Myocyte (in vitro differentiated cells): ENCODE data around the gene CNIH4. TPM values are rescaled to one million over a fixed set of nuclear protein-coding genes. Genes with fewer than 3 reads are reported as not detected.
"Not testable (repeated sequence)": the region's sequence is repeated elsewhere in the genome, so short reads cannot be mapped to it uniquely, and the experiment has no call there.

Experiments
- DNase-seq: peaks from one replicate; pipeline ENCODE4 v3.0.0-alpha.2; 2012; ENCODE audit warnings: low read depth
- microRNA-seq: library from miRNA; unstranded; fragments of <30 nt; microRNA quantifications from one replicate; pipeline ENCODE4, GENCODE V29; 2016
- total RNA-seq: library from RNA; depleted of rRNA; stranded (reverse); fragments of >200 nt; gene quantifications from 2 replicates; pipeline ENCODE4 v1.2.3, GENCODE V29; 2014

Gene CNIH4
- total RNA-seq, 1 donor from 2014 or later, result 45.6 TPM

DNA sequence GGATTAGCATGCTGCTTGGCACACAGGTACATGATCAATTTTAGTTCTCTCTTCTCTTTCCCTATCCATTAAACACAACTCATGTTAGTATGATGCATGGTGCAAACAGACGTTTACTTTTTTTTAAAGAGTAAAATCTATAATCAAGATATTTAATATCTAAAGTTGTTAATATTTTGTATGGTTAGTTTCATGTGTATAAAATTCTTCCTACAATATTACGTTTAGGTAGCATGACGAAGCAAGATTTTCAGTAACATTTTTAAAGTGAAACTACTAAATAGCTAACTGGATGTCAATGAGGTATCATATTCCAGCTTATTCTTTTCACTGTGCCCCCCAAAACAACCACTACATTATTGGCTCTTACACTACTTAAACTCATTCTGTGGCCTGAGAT lies 36.6 kb downstream of the CNIH4 start:
- no peak for DNase-seq

- no peak for DNase-seq
These were observed 43.2 kb downstream of the CNIH4 start for GRCh38 chr1:224399887-224400286.

DNA sequence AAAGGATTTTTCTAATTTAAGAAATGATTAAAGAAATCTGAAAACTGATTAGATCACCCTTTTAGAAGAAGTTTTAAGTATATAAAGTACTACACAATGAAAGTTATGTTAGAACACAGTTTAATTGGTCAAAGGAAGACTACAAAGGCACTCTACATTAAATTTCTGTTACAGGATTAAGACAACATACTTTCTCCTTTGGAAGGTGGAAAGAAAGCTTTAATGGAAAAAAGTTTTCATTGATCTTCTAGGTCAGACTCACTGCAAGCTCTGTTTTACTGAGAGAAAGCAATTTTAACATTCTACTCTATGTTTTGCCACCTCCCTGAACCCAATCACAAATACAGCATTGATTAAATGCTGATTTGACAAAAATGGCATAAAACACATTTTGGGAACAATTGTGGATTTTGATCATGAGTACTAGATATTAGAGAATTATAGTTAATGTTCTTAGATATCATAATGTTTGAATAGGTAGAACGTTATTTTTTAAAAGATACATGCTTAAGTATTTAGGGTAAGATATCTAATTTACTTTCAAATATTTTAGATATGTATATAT lies 45.9 kb downstream of the CNIH4 start:
- DNase-seq, result no peak

DNA sequence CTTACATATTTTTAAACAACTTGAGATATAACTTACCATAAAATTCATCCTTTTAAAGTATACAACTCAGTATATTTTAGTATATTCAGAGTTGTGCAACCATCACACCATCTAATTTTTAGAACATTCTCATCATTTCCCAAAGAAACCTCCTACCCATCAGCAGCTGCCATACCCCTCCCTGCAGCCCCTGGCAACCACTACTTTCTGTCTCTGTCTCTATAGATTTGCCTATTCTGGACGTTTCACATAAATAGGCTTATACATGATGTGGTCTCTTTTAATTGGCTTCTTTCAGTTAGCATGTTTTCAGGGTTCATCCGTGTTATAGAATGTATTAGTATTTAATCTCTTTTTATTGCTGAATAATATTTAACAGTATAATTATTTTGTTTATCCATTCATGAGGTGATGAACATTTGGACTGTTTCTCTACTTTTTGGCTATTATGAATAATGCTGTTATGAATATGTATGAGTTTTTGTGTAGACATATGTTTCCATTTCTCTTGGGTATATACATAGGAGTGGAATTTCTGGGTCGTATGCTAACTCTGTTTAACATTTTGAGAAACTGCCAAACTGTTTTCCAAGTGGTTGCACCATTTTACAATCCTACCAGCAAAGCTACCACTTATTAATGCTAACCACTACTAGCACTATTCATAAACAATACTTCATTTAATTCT lies 48.4 kb downstream of the CNIH4 start:
- DNase-seq, result no peak

GRCh38 chr1:224405604-224405970 lies 48.9 kb downstream of the CNIH4 start:
- no peak for DNase-seq

GRCh38 chr1:224406216-224406615 lies 49.5 kb downstream of the CNIH4 start:
- DNase-seq, result no peak

- no peak for DNase-seq
These were observed 51.1 kb downstream of the CNIH4 start for GRCh38 chr1:224407571-224408293.

DNA sequence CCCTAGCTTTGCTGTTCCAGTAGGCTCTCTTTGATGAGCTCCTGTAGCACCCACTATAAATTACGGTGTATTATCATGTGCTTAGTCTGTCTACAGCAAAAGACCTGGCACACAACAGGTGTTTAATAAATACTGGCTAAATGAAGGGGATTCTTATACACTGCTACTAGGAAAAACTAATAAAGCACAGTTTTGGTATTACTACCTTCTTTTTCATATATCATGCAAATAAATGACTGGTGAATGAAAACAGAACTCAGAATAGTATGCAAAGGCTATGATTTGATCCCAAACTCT lies 51.6 kb downstream of the CNIH4 start:
- DNase-seq, result no peak

- DNase-seq, result no peak
These were observed 55.1 kb downstream of the CNIH4 start for GRCh38 chr1:224411766-224412165.

GRCh38 chr1:224420106-224420505 lies 63.4 kb downstream of the CNIH4 start:
- no peak for DNase-seq

- DNase-seq, result no peak
These were observed 68.7 kb downstream of the CNIH4 start for GRCh38 chr1:224425279-224425884.

- not testable (repeated sequence) for DNase-seq
These were observed 70.2 kb downstream of the CNIH4 start for GRCh38 chr1:224426869-224427268.

DNA sequence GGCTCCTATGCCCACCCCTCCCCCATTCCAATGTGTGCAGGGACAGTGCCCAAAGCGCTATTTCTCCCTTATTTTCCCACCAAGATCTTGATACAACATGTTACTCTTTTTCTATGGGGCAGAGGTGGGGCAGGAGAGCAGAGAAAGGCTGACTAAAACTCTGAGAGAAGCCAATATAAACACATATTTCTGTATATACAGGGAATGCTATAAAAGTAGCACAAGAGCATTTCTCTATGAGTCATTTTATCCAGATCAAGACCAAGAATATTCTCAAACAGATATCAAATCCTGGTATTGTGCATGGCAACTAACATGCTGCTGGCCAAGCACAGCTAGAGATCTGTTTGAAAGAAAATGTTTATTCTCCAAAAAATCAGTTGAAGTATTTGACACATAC lies 70.7 kb downstream of the CNIH4 start:
- DNase-seq, result no peak

DNA sequence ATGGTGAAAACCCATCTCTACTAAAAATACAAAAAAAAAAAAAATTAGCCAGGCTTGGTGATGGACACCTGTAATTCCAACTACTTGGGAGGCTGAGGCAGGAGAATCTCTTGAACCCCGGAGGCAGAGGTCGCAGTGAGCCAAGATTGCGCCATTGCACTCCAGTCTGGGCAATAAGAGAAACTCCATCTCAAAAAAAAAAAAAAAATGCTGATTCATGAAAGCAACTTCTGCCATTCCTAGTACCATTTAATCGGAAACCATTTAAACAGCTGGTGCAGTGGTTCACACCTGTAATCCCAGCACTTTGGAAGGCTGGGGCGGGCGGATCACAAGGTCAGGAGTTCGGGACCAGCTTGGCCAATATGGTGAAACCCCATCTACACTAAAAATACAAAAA lies 72.0 kb downstream of the CNIH4 start:
- not testable (repeated sequence) for DNase-seq

Small RNAs within 50 kb of the gene (microRNA-seq; reads per million reads assigned to microRNA genes)
- gene MIR4742, result not detected

Other genes with a start within 250 kb of the CNIH4 start
- gene FBXO28, start 242.8 kb upstream of the CNIH4 start, total RNA-seq, result 27.3 and 28.1 TPM in 2 replicates
- 92.9 and 93.6 TPM in 2 replicates for gene DEGS1, start 173.6 kb upstream of the CNIH4 start, total RNA-seq
- gene NVL, start 26.7 kb upstream of the CNIH4 start, total RNA-seq, result 14.9 and 20.1 TPM in 2 replicates
- 60.6 and 64.4 TPM in 2 replicates for gene WDR26, start 77.9 kb downstream of the CNIH4 start, total RNA-seq